Measurements from ENCODE around the gene SMARCAL1. TPM values are rescaled to one million over a fixed set of nuclear protein-coding genes. Genes with fewer than 3 reads are reported as not detected.

The SMARCAL1 gene
- polyA plus RNA-seq, 4 donors, result 5.4 to 15.4 (median 8.3) TPM

DNA sequence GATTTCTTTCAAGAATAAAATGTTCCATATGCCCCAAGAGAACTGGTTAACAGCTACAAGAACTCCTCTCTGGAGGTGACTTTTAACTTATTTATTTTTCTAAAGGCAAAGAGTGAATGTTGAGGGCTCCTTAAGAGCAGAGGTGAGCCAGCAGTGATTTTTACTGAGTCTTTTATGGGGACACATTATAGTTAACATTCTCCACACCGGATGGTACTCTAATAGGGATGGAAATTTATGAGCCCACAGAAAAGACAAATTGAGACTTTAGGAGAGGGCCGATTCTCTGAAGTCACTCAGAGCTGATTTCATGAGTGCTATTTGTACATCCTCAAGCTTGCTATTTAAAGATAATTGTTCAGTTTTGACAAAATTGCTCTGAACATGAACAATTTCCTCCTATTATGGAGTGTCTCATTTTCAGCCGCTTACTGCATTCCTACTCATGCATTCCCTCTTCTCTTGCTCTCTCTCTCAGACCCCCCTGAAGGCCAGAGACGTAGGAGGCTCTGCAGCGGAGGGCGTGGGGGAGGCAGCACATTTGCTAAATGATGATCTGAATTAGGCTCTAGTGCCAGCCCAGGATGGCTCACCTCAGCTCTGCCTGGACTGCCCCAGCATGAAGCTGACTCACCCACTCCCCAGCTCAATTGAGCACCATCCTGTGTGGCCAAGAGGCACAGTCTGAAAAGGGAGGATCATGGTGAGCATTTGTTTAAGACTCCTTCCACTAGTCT, 80.5 kb downstream of the SMARCAL1 start:
- no peak for FAIRE-seq

GRCh38 chr2:216493334-216493685, 81.0 kb downstream of the SMARCAL1 start:
- Histone ChIP-seq H3K4me1 (ENCODE audit: control insufficient read depth in 3 of 3, insufficient read depth in 2 of 3, low read depth in 1 of 3, low read length in 2 of 3) (peaks cover 0 to 6% (median 5%) of the 10 kb centered on the region in 3 donors), H3K27ac (ENCODE audit: low read depth in 1 of 3, low read length in 2 of 3) (no peak overlapping the region), H3K4me3 (ENCODE audit: low read depth in 1 of 3, low read length in 3 of 3) (no peak overlapping the region), H3K36me3 (ENCODE audit: control insufficient read depth in 3 of 3, insufficient read depth in 2 of 3, low read depth in 1 of 3, low read length in 3 of 3) (no peaks in the 10 kb centered on the region), H3K27me3 (ENCODE audit: control insufficient read depth in 3 of 3, insufficient read depth in 3 of 3, low read length in 3 of 3) (no peaks in the 10 kb centered on the region), H3K9me3 (ENCODE audit: control insufficient read depth in 2 of 2, insufficient read depth in 1 of 2, low read depth in 1 of 2, low read length in 1 of 2) (no peaks in the 10 kb centered on the region)
- no peak for FAIRE-seq
- WGBS, 3 donors, result 94 to 100% (median 96%) methylated on average over 1 of the region's 1 CpG
- no peak for DNase-seq

More for the DNA sequence above, 80.5 kb downstream of the SMARCAL1 start:
- no peak overlapping the region for H3K27ac ChIP-seq (ENCODE audit: low read depth in 1 of 3, low read length in 2 of 3)
- H3K9me3 ChIP-seq (ENCODE audit: control insufficient read depth in 2 of 2, insufficient read depth in 1 of 2, low read depth in 1 of 2, low read length in 1 of 2), result no peaks in the 10 kb centered on the region
- H3K4me3 ChIP-seq (ENCODE audit: low read depth in 1 of 3, low read length in 3 of 3), result no peak overlapping the region
- 78 to 91% (median 86%) methylated on average over 6 of the region's 6 CpGs for WGBS, 3 donors
- no peaks in the 10 kb centered on the region for H3K27me3 ChIP-seq (ENCODE audit: control insufficient read depth in 3 of 3, insufficient read depth in 3 of 3, low read length in 3 of 3)
- H3K36me3 ChIP-seq (ENCODE audit: control insufficient read depth in 3 of 3, insufficient read depth in 2 of 3, low read depth in 1 of 3, low read length in 3 of 3), result no peaks in the 10 kb centered on the region
- no peak for DNase-seq
- H3K4me1 ChIP-seq (ENCODE audit: control insufficient read depth in 3 of 3, insufficient read depth in 2 of 3, low read depth in 1 of 3, low read length in 2 of 3), result peaks cover 0 to 3% (median 2%) of the 10 kb centered on the region in 3 donors

GRCh38 chr2:216495656-216496055, 83.4 kb downstream of the SMARCAL1 start:
- DNase-seq, result no peak
- WGBS, 3 donors, result 56 to 91% (median 72%) methylated on average over 2 of the region's 2 CpGs
- Histone ChIP-seq H3K9me3 (ENCODE audit: control insufficient read depth in 2 of 2, insufficient read depth in 1 of 2, low read depth in 1 of 2, low read length in 1 of 2) (no peaks in the 10 kb centered on the region), H3K27ac (ENCODE audit: low read depth in 1 of 3, low read length in 2 of 3) (no peak overlapping the region), H3K4me1 (ENCODE audit: control insufficient read depth in 3 of 3, insufficient read depth in 2 of 3, low read depth in 1 of 3, low read length in 2 of 3) (peaks cover 0 to 14% (median 11%) of the 10 kb centered on the region in 3 donors), H3K4me3 (ENCODE audit: low read depth in 1 of 3, low read length in 3 of 3) (no peak overlapping the region), H3K36me3 (ENCODE audit: control insufficient read depth in 3 of 3, insufficient read depth in 2 of 3, low read depth in 1 of 3, low read length in 3 of 3) (peaks cover 0 to 3% (median under 1%) of the 10 kb centered on the region in 3 donors), H3K27me3 (ENCODE audit: control insufficient read depth in 3 of 3, insufficient read depth in 3 of 3, low read length in 3 of 3) (no peaks in the 10 kb centered on the region)
- no peak for FAIRE-seq

DNA sequence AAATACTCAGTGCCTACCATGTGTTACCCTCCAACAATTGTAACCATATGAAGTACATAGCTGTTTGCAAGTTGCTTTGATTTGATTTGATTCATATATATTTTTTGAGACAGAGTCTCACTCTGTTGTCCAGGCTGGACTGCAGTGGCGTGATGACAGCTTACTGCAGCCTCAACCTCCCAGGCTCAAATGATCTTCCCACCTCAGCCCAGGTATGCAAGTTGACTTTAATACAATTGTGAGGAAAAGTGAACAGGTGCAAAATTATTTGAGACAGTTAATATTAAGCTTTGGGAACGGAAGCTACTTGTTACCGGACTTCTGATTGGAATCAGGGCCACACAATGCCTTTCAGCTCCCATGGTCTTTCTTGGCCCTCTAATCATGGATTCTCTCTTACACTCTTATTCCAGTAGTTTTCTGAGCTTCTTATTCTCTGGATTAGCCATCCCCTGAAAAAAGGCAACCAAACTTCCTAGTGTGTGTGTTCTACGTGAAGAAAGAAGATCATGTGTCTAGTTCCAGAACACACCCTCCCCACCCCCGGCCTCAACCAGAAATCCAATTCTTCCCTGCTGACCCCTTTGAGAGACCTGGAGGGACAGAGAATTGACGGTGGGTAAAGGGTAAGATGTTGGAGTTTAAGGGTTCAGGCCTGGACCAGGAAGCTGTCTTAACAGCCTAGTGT, 85.2 kb downstream of the SMARCAL1 start:
- DNase-seq, result no peak
- Histone ChIP-seq H3K27me3 (ENCODE audit: control insufficient read depth in 3 of 3, insufficient read depth in 3 of 3, low read length in 3 of 3) (no peaks in the 10 kb centered on the region), H3K36me3 (ENCODE audit: control insufficient read depth in 3 of 3, insufficient read depth in 2 of 3, low read depth in 1 of 3, low read length in 3 of 3) (peaks cover 2 to 10% (median 8%) of the 10 kb centered on the region in 3 donors), H3K9me3 (ENCODE audit: control insufficient read depth in 2 of 2, insufficient read depth in 1 of 2, low read depth in 1 of 2, low read length in 1 of 2) (no peaks in the 10 kb centered on the region), H3K4me3 (ENCODE audit: low read depth in 1 of 3, low read length in 3 of 3) (peak overlapping the region in 1 of 3 donors; percentile 75), H3K27ac (ENCODE audit: low read depth in 1 of 3, low read length in 2 of 3) (peak overlapping the region in 2 of 3 donors; percentile 85 to 87), H3K4me1 (ENCODE audit: control insufficient read depth in 3 of 3, insufficient read depth in 2 of 3, low read depth in 1 of 3, low read length in 2 of 3) (peaks cover 0 to 18% (median 15%) of the 10 kb centered on the region in 3 donors)
- no peak for FAIRE-seq
- WGBS, 3 donors, result 84 to 92% (median 87%) methylated on average over 6 of the region's 6 CpGs

DNA sequence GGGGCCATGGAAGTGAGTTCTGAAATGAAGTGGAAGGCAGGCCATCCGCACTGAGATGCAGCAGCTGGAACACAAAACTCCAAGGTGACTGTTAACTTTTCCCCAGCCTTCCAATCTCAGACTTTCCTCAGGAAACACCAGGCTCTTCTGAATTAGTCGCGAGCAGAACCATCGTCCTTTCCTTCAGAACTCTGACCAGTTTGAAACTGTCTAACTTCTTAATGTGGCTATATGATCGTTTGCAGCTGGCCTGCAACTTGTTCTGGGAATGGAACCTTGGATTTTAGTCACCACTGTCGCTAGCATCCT, 85.7 kb downstream of the SMARCAL1 start:
- H3K9me3 ChIP-seq (ENCODE audit: control insufficient read depth in 2 of 2, insufficient read depth in 1 of 2, low read depth in 1 of 2, low read length in 1 of 2), result no peaks in the 10 kb centered on the region
- peak overlapping the region in 2 of 3 donors; percentile 85 to 87 for H3K27ac ChIP-seq (ENCODE audit: low read depth in 1 of 3, low read length in 2 of 3)
- peaks cover 6 to 13% (median 10%) of the 10 kb centered on the region in 3 donors for H3K36me3 ChIP-seq (ENCODE audit: control insufficient read depth in 3 of 3, insufficient read depth in 2 of 3, low read depth in 1 of 3, low read length in 3 of 3)
- no peak for DNase-seq
- FAIRE-seq, result no peak
- no peaks in the 10 kb centered on the region for H3K27me3 ChIP-seq (ENCODE audit: control insufficient read depth in 3 of 3, insufficient read depth in 3 of 3, low read length in 3 of 3)
- WGBS, 3 donors, result 22 to 38% (median 36%) methylated on average over 6 of the region's 6 CpGs
- peak overlapping the region; percentile 38 to 75 (median 75) for H3K4me3 ChIP-seq (ENCODE audit: low read depth in 1 of 3, low read length in 3 of 3)
- peaks cover 0 to 20% (median 15%) of the 10 kb centered on the region in 3 donors for H3K4me1 ChIP-seq (ENCODE audit: control insufficient read depth in 3 of 3, insufficient read depth in 2 of 3, low read depth in 1 of 3, low read length in 2 of 3)

- Histone ChIP-seq H3K36me3 (ENCODE audit: control insufficient read depth in 3 of 3, insufficient read depth in 2 of 3, low read depth in 1 of 3, low read length in 3 of 3) (peaks cover 12 to 14% (median 13%) of the 10 kb centered on the region in 3 donors), H3K27me3 (ENCODE audit: control insufficient read depth in 3 of 3, insufficient read depth in 3 of 3, low read length in 3 of 3) (no peaks in the 10 kb centered on the region), H3K9me3 (ENCODE audit: control insufficient read depth in 2 of 2, insufficient read depth in 1 of 2, low read depth in 1 of 2, low read length in 1 of 2) (no peaks in the 10 kb centered on the region), H3K27ac (ENCODE audit: low read depth in 1 of 3, low read length in 2 of 3) (peak within 1 kb of the TSS; percentile 59 to 87 (median 85)), H3K4me1 (ENCODE audit: control insufficient read depth in 3 of 3, insufficient read depth in 2 of 3, low read depth in 1 of 3, low read length in 2 of 3) (peaks cover 0 to 20% (median 15%) of the 10 kb centered on the region in 3 donors), H3K4me3 (ENCODE audit: low read depth in 1 of 3, low read length in 3 of 3) (peak within 1 kb of the TSS; percentile 69 to 75 (median 75))
- FAIRE-seq (no peak), DNase-seq (peak; percentile 96 to 98)
- 1% methylated on average over 54 of the region's 54 CpGs for WGBS, 3 donors
These were observed 86.4 kb downstream of the SMARCAL1 start, which contains the start of gene RPL37A for GRCh38 chr2:216498379-216499352. Gene RPL37A (plus strand): TSS chr2:216498844. CDS start chr2:216498875, 31 bp downstream.

- WGBS, 3 donors, result 3 to 12% (median 7%) methylated on average over 6 of the region's 6 CpGs
- H3K9me3 ChIP-seq (ENCODE audit: control insufficient read depth in 2 of 2, insufficient read depth in 1 of 2, low read depth in 1 of 2, low read length in 1 of 2), result no peaks in the 10 kb centered on the region
- peak overlapping the region in 1 of 3 donors; percentile 85 for H3K27ac ChIP-seq (ENCODE audit: low read depth in 1 of 3, low read length in 2 of 3)
- H3K27me3 ChIP-seq (ENCODE audit: control insufficient read depth in 3 of 3, insufficient read depth in 3 of 3, low read length in 3 of 3), result no peaks in the 10 kb centered on the region
- H3K4me3 ChIP-seq (ENCODE audit: low read depth in 1 of 3, low read length in 3 of 3), result peak overlapping the region; percentile 69 to 75 (median 75)
- H3K36me3 ChIP-seq (ENCODE audit: control insufficient read depth in 3 of 3, insufficient read depth in 2 of 3, low read depth in 1 of 3, low read length in 3 of 3), result peaks cover 12 to 15% (median 13%) of the 10 kb centered on the region in 3 donors
- FAIRE-seq, result no peak
- DNase-seq, result no peak
- peaks cover 0 to 20% (median 15%) of the 10 kb centered on the region in 3 donors for H3K4me1 ChIP-seq (ENCODE audit: control insufficient read depth in 3 of 3, insufficient read depth in 2 of 3, low read depth in 1 of 3, low read length in 2 of 3)
These were observed 87.4 kb downstream of the SMARCAL1 start for GRCh38 chr2:216499641-216500218.
